ENCODE results near the gene RIPK1. TPM values are rescaled to one million over a fixed set of nuclear protein-coding genes. Genes with fewer than 3 reads are reported as not detected.

Gene RIPK1
- total and polyA plus RNA-seq, 2 of the 8 experiments (the other 6 are each of a cell fraction or from before 2014, with no cell fraction given), result 5.9 to 22.9 TPM

GRCh38 chr6:3052481-3053230, 15.6 kb upstream of the RIPK1 start:
- H2BK5ac ChIP-seq (ENCODE audit: low read depth, low read length), result 0 out of 2 replicates have a peak overlapping the region, but pooled peaks have one; percentile 35
- no peak overlapping the region for H3K9ac ChIP-seq (replicated peaks in 1 of 4; ENCODE audit: extremely low read depth in 1 of 4, low read depth in 3 of 4, low read length in 3 of 4)
- H3K4me1 ChIP-seq (replicated peaks in 1 of 4; ENCODE audit: control insufficient read depth in 3 of 4, insufficient read depth in 4 of 4, low read length in 3 of 4), result peaks cover 2 to 9% (median 5%) of the 10 kb centered on the region in 4 experiments; a peak in 6 of 7 replicates
- H3K9me3 ChIP-seq (ENCODE audit: insufficient read depth in 2 of 2, low read depth in 1 of 2, low read length in 1 of 2), result no peaks in the 10 kb centered on the region
- H2BK15ac ChIP-seq (ENCODE audit: low read length), result peak overlapping the region; percentile 88; the same call in 1 of the 2 replicates
- H2BK12ac ChIP-seq (ENCODE audit: low read depth, low read length), result peak overlapping the region; percentile 44
- peak overlapping the region; percentile 67 to 81; a peak in 2 of 4 replicates for H3K4me2 ChIP-seq (ENCODE audit: insufficient read depth in 1 of 2, low read depth in 2 of 2, low read length in 2 of 2)
- FAIRE-seq (no peak), DNase-seq (ENCODE audit: low read depth in 1 of 2, low spot score in 2 of 2) (no peak)
- no peak overlapping the region; the same call in 1 of the 2 replicates for H2AK5ac ChIP-seq (ENCODE audit: low read depth, low read length)
- H3K4ac ChIP-seq (replicated peaks; ENCODE audit: insufficient read length, low read depth, low read length), result peak overlapping the region; percentile 21
- no peak overlapping the region for H4K5ac ChIP-seq (ENCODE audit: insufficient read length, low read depth, low read length)
- peak overlapping the region; percentile 0; the same call in 1 of the 2 replicates for H4K8ac ChIP-seq (ENCODE audit: extremely low read depth, insufficient read depth, low read length)
- H3K27ac ChIP-seq (ENCODE audit: low read depth, low read length), result no peak overlapping the region
- no peak overlapping the region for H3K56ac ChIP-seq (replicated peaks; ENCODE audit: insufficient read length, low read depth, low read length)
- H2BK20ac ChIP-seq (ENCODE audit: low read length), result no peak overlapping the region
- ChIA-PET CTCF (ENCODE audit: partially characterized antibody) (interaction anchor here (0.8 to 3.3 kb wide), 9 partner anchors 14 to 316 kb away, joined by 3 to 28 read pairs (median 5); partner anchors contain the start of gene NQO2), POLR2A (ENCODE audit: partially characterized antibody) (interaction anchor here (1.0 to 3.7 kb wide), 8 partner anchors 13 to 211 kb away, joined by 3 to 22 read pairs (median 6); partner anchors contain the start of genes NQO2 and SERPINB1)
- no peak overlapping the region for H3K23ac ChIP-seq (ENCODE audit: insufficient read length)
- peaks cover 10% of the 10 kb centered on the region for H3K23me2 ChIP-seq (ENCODE audit: low read depth, low read length)
- WGBS, 2 experiments (ENCODE audit: extremely low coverage in 1 of 2, insufficient coverage in 1 of 2, insufficient read length in 1 of 2, insufficient replicate concordance in 2 of 2, low coverage in 1 of 2, low lambda C conversion rate in 2 of 2, missing lambda C conversion rate in 1 of 2), result 82% methylated on average over 16 of the region's 17 CpGs; no CpG with 5 or more reads in 1 of the 2 experiments
- no peaks in the 10 kb centered on the region for H3K79me2 ChIP-seq (ENCODE audit: control insufficient read depth in 1 of 2, insufficient read depth in 2 of 2, low read length in 2 of 2)
- peak overlapping the region in 2 of 4 experiments; percentile 37 to 63; a peak in 4 of 8 replicates for H3K4me3 ChIP-seq (ENCODE audit: extremely low read depth in 1 of 4, insufficient read depth in 2 of 4, low read depth in 3 of 4, low read length in 4 of 4)
- H3K36me3 ChIP-seq (ENCODE audit: control insufficient read depth in 2 of 4, insufficient read depth in 4 of 4, low read length in 3 of 4), result no peaks in the 10 kb centered on the region
- no peak overlapping the region for H3K14ac ChIP-seq (ENCODE audit: insufficient read length)
- H3K18ac ChIP-seq (ENCODE audit: extremely low read depth, low read length), result 0 out of 2 replicates have a peak overlapping the region, but pooled peaks have one; percentile 83
- H4K20me1 ChIP-seq (replicated peaks in 1 of 2; ENCODE audit: control insufficient read depth in 1 of 2, insufficient read depth in 2 of 2, low read length in 2 of 2), result no peaks in the 10 kb centered on the region
- no peak overlapping the region for H2AFZ ChIP-seq (ENCODE audit: low read length)
- no peaks in the 10 kb centered on the region for H3K79me1 ChIP-seq (ENCODE audit: low read depth, low read length)
- no peak overlapping the region for H4K91ac ChIP-seq (replicated peaks; ENCODE audit: insufficient read length, low read length)
- H2BK120ac ChIP-seq (replicated peaks; ENCODE audit: low read depth, low read length), result no peak overlapping the region
- H3K27me3 ChIP-seq (replicated peaks in 1 of 4; ENCODE audit: control insufficient read depth in 3 of 4, extremely low read depth in 1 of 4, insufficient read depth in 3 of 4, low read length in 3 of 4), result peaks cover 0 to 6% (median 0%) of the 10 kb centered on the region in 4 experiments; a peak in 2 of 7 replicates
- no peak for TF ChIP-seq POLR2A (IDR thresholded peaks at IDR 0.05; ENCODE audit: control extremely low read depth in 1 of 2, low read depth in 2 of 2, low read length in 2 of 2)
- TF ChIP-seq SP4 (IDR thresholded peaks at IDR 0.05; ENCODE audit: low read length), result no peak
- no peak for TF ChIP-seq RBBP5 (IDR thresholded peaks at IDR 0.05; ENCODE audit: borderline replicate concordance, low read depth, low read length)
- TF ChIP-seq GABPA (IDR thresholded peaks at IDR 0.05; ENCODE audit: borderline replicate concordance, insufficient read depth, low read length), result no peak
- no peak for TF ChIP-seq JUND (IDR thresholded peaks at IDR 0.05; ENCODE audit: low read length)
- TF ChIP-seq POLR2AphosphoS5 (IDR thresholded peaks at IDR 0.05; ENCODE audit: low read depth, low read length), result no peak
- TF ChIP-seq RFX5 (IDR thresholded peaks at IDR 0.05; ENCODE audit: borderline replicate concordance, low read depth, low read length), result no peak
